ENCODE measurements around the gene AMBN. TPM values are rescaled to one million over a fixed set of nuclear protein-coding genes. Genes with fewer than 3 reads are reported as not detected.
A peak's percentile ranks its signal among the peaks of the same experiment; 100 is the strongest.
"Not testable (repeated sequence)": the region's sequence is repeated elsewhere in the genome, so short reads cannot be mapped to it uniquely, and the experiment has no call there.

The AMBN gene
- total RNA-seq, 1 experiment from 2014 or later = not detected

DNA sequence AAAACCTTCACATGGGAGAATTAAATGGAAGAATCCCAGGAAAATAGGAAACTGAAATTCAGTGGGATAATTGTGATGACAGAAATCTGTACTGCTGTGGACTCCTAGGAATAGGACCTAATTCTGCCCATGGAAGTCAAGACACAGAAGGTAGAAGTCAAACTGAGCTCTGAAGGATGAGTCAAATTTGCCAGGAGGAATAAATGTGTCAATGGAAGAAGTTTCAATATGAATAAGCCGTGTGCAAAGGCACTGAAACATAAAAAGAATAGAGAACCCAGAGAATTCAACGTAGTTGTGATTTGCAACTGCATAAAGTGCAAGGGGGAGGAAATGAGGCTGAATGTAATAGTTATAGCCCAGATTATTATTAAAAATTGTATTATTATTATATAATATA, 48.1 kb downstream of the AMBN start (continued):
- TF ChIP-seq RAD21 (IDR thresholded peaks at IDR 0.05; ENCODE audit: low read depth) = no peak
- no peak for TF ChIP-seq POLR2A (IDR thresholded peaks at IDR 0.05; ENCODE audit: borderline replicate concordance, extremely low read depth, insufficient read depth, insufficient read length)

DNA sequence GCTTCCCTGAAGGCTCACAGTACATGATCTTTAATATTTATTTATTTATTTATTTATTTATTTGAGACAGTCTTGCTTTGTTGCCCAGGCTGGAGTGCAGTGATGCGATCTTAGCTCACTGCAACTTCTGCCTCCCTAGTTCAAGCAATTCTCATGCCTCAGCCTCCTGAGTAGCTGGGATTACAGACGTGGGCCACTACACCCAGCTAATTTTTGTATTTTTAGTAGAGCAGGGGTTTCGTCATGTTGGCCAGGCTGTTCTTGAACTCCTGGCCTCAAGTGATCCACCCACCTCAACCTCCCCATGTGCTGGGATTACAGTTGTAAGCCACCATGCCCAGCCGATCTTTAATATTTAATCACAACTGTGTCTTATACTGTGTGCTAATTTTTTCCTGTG, 58.7 kb downstream of the AMBN start:
- H4K20me1 ChIP-seq (ENCODE audit: insufficient read depth); POLR2A ChIA-PET; H3K36me3 ChIP-seq (ENCODE audit: control insufficient read depth in 1 of 2, insufficient read depth in 2 of 2, low read length in 2 of 2); H3K9me3 ChIP-seq (ENCODE audit: control insufficient read depth in 1 of 2, insufficient read depth in 1 of 2, low read depth in 1 of 2, low read length in 2 of 2); DNase-seq (ENCODE audit: low read depth, low spot score); BruUV-seq (replicated peaks); H3K4me3 ChIP-seq (replicated peaks in 1 of 2; ENCODE audit: low read depth in 1 of 2, low read length in 2 of 2); H3K79me2 ChIP-seq (ENCODE audit: insufficient read depth, low read length); H3K9ac ChIP-seq (ENCODE audit: low read length); H3K27ac ChIP-seq (ENCODE audit: low read depth, low read length); H3K4me1 ChIP-seq (ENCODE audit: control insufficient read depth in 1 of 2, insufficient read depth in 2 of 2, low read length in 2 of 2); H3K4me2 ChIP-seq (ENCODE audit: low read length); ATAC-seq; H3K9me2 ChIP-seq (ENCODE audit: insufficient read depth); H3K27me3 ChIP-seq (ENCODE audit: insufficient read depth, low read length): not testable (repeated sequence)
- RAD21 ChIA-PET (ENCODE audit: low non-redundant PET in 1 of 2, low total read pairs in 2 of 2, uncharacterized antibody in 2 of 2, unreplicated experiment in 2 of 2) = interaction anchor here in 1 of 2 experiments (1.0 kb wide), 1 partner anchor 49 kb away, joined by 3 read pairs; no protein-coding TSS in a partner anchor
- CTCF ChIA-PET = interaction anchor here (1.6 to 2.7 kb wide), 3 partner anchors 34 to 359 kb away, joined by 4 to 32 read pairs (median 6); no protein-coding TSS in a partner anchor
- intact Hi-C loops (cut with micrococcal nuclease) = loop anchor here (10.0 kb wide), 1 partner anchor 534 kb away; no protein-coding TSS in a partner anchor
- H2AFZ ChIP-seq (ENCODE audit: low read depth, low read length, poor library complexity, severe bottlenecking) = peak overlapping the region; percentile 100

DNA sequence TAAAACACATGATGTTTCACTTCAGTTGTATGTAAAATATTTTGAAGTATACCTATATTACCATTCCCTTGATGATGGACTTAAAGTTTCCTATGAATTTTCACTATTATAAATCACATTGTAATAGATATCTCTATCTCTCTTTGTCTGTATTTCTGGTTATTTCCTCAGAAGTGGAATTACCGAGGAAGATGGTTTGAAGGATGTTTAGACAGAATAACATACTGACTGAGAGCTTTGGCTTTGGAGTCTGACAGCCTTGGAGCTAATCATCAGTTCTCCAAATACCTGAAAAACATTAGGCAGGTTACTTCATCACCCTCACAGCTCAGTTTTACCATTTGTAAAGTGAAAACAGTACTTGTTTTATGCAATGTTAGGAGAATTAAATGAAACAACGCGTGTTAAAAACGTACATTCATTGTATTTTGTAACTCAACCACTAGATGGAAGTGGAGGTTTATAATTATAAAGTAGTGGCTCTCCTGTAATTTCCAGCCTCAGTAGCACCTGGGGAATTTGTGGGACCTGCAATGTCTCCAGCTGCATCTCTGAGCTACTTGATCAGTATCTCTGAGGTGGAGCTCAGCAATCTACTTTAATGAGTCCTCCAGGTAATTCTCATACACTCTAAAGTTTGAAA, 59.9 kb downstream of the AMBN start:
- no TSS peak for BruUV-seq (replicated peaks)
- Histone ChIP-seq H3K4me2 (ENCODE audit: low read length) (peak overlapping the region; percentile 81), H3K27ac (ENCODE audit: low read depth, low read length) (no peak overlapping the region), H3K9me2 (ENCODE audit: insufficient read depth) (no peaks in the 10 kb centered on the region), H3K4me3 (replicated peaks in 1 of 2; ENCODE audit: low read depth in 1 of 2, low read length in 2 of 2) (peak overlapping the region; percentile 24 to 54), H3K36me3 (ENCODE audit: control insufficient read depth in 1 of 2, insufficient read depth in 2 of 2, low read length in 2 of 2) (no peaks in the 10 kb centered on the region), H3K79me2 (ENCODE audit: insufficient read depth, low read length) (no peaks in the 10 kb centered on the region), H3K9me3 (ENCODE audit: control insufficient read depth in 1 of 2, insufficient read depth in 1 of 2, low read depth in 1 of 2, low read length in 2 of 2) (no peaks in the 10 kb centered on the region), H3K9ac (ENCODE audit: low read length) (peak overlapping the region; percentile 23), H2AFZ (ENCODE audit: low read depth, low read length, poor library complexity, severe bottlenecking) (peak overlapping the region; percentile 100), H3K27me3 (ENCODE audit: insufficient read depth, low read length) (no peaks in the 10 kb centered on the region), H4K20me1 (ENCODE audit: insufficient read depth) (no peaks in the 10 kb centered on the region), H3K4me1 (ENCODE audit: control insufficient read depth in 1 of 2, insufficient read depth in 2 of 2, low read length in 2 of 2) (peaks cover 3 to 5% of the 10 kb centered on the region in 2 experiments; a peak in 2 of 4 replicates)
- intact Hi-C loops (cut with micrococcal nuclease) = loop anchor here (1.0 to 10.0 kb wide), 4 partner anchors 358 to 1061 kb away; no protein-coding TSS in a partner anchor
- POLR2A ChIA-PET = no interaction called here
- DNase-seq (ENCODE audit: low read depth, low spot score) (peak; percentile 52), ATAC-seq (peak; percentile 83)
- CTCF ChIA-PET = interaction anchor here (0.8 to 2.7 kb wide), 7 partner anchors 22 to 374 kb away, joined by 3 to 32 read pairs (median 4); no protein-coding TSS in a partner anchor
- RAD21 ChIA-PET (ENCODE audit: low non-redundant PET in 1 of 2, low total read pairs in 2 of 2, uncharacterized antibody in 2 of 2, unreplicated experiment in 2 of 2) = interaction anchor here (0.6 to 1.0 kb wide), 2 partner anchors 51 to 139 kb away, joined by 3 read pairs; no protein-coding TSS in a partner anchor
- TF ChIP-seq ZFX (IDR thresholded peaks at IDR 0.05) = no peak
- TF ChIP-seq RAD21 (IDR thresholded peaks at IDR 0.05; ENCODE audit: low read depth) = peak; percentile 78
- TF ChIP-seq, protein P1, sequence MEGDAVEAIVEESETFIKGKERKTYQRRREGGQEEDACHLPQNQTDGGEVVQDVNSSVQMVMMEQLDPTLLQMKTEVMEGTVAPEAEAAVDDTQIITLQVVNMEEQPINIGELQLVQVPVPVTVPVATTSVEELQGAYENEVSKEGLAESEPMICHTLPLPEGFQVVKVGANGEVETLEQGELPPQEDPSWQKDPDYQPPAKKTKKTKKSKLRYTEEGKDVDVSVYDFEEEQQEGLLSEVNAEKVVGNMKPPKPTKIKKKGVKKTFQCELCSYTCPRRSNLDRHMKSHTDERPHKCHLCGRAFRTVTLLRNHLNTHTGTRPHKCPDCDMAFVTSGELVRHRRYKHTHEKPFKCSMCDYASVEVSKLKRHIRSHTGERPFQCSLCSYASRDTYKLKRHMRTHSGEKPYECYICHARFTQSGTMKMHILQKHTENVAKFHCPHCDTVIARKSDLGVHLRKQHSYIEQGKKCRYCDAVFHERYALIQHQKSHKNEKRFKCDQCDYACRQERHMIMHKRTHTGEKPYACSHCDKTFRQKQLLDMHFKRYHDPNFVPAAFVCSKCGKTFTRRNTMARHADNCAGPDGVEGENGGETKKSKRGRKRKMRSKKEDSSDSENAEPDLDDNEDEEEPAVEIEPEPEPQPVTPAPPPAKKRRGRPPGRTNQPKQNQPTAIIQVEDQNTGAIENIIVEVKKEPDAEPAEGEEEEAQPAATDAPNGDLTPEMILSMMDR (IDR thresholded peaks at IDR 0.05 in 2 of 3, conservative IDR thresholded peaks at IDR 0.05 in 1 of 3; ENCODE audit: borderline replicate concordance in 1 of 3, insufficient read depth in 1 of 3, low read depth in 2 of 3, low read length in 2 of 3) = peak; percentile 26 to 74 (median 61); a peak in 4 of 6 replicates
